Fibroblast of skin of right biceps (primary cell): ENCODE data around the gene SPTLC2.
"Not testable (repeated sequence)": the region's sequence is repeated elsewhere in the genome, so short reads cannot be mapped to it uniquely, and the experiment has no call there.

Experiments used
- DNase-seq: peaks from one replicate; pipeline ENCODE4 v3.0.0-alpha.2; 2013

Gene SPTLC2

GRCh38 chr14:77544571-77544970 is 71.9 kb downstream of the SPTLC2 start:
- no peak for DNase-seq

GRCh38 chr14:77543637-77544334 is 72.7 kb downstream of the SPTLC2 start:
- peak; percentile 23 for DNase-seq

GRCh38 chr14:77543240-77543551 is 73.2 kb downstream of the SPTLC2 start:
- no peak for DNase-seq

GRCh38 chr14:77542421-77543239 is 73.8 kb downstream of the SPTLC2 start:
- peak; percentile 14 for DNase-seq

GRCh38 chr14:77541905-77542304 is 74.5 kb downstream of the SPTLC2 start:
- no peak for DNase-seq

GRCh38 chr14:77536951-77537350 is 79.5 kb downstream of the SPTLC2 start:
- not testable (repeated sequence) for DNase-seq

- no peak for DNase-seq
Measured at GRCh38 chr14:77531071-77531470, 85.4 kb downstream of the SPTLC2 start.

GRCh38 chr14:77529963-77530362 is 86.5 kb downstream of the SPTLC2 start:
- DNase-seq = no peak

- no peak for DNase-seq
Measured at GRCh38 chr14:77529213-77529612, 87.2 kb downstream of the SPTLC2 start.

GRCh38 chr14:77528701-77529100 is 87.7 kb downstream of the SPTLC2 start:
- not testable (repeated sequence) for DNase-seq

GRCh38 chr14:77526266-77526665 is 90.2 kb downstream of the SPTLC2 start:
- DNase-seq = no peak

- no peak for DNase-seq
Measured at GRCh38 chr14:77524536-77524935, 91.9 kb downstream of the SPTLC2 start.

GRCh38 chr14:77523109-77523508 is 93.3 kb downstream of the SPTLC2 start:
- DNase-seq = no peak

GRCh38 chr14:77520555-77520954 is 95.9 kb downstream of the SPTLC2 start:
- DNase-seq = no peak

- DNase-seq = no peak
Measured at GRCh38 chr14:77516126-77516525, 100.3 kb downstream of the SPTLC2 start.

GRCh38 chr14:77511486-77512162 is 104.8 kb downstream of the SPTLC2 start:
- no peak for DNase-seq

- no peak for DNase-seq
Measured at GRCh38 chr14:77509366-77509765, 107.1 kb downstream of the SPTLC2 start.

- no peak for DNase-seq
Measured at GRCh38 chr14:77508876-77509275, 107.6 kb downstream of the SPTLC2 start.

- DNase-seq = peak; percentile 24
Measured at GRCh38 chr14:77508249-77508648, 108.2 kb downstream of the SPTLC2 start.

GRCh38 chr14:77507762-77508161 is 108.7 kb downstream of the SPTLC2 start:
- no peak for DNase-seq

- no peak for DNase-seq
Measured at GRCh38 chr14:77505031-77505430, 111.4 kb downstream of the SPTLC2 start.

GRCh38 chr14:77503138-77503537 is 113.3 kb downstream of the SPTLC2 start:
- DNase-seq = no peak

- no peak for DNase-seq
Measured at GRCh38 chr14:77502109-77502782, 114.2 kb downstream of the SPTLC2 start.
